SH-SY5Y (cell line): ENCODE results near the gene PIP5K1B.

ENCODE experiments used
- GATA2 ChIP-seq: IDR thresholded peaks from 2 replicates; pipeline ENCODE4 v1.6.1; 2011; ENCODE audit warnings: mild to moderate bottlenecking, low read depth, low read length
- GATA3 ChIP-seq: IDR thresholded peaks from 2 replicates; pipeline ENCODE4 v1.6.1; 2011; ENCODE audit warnings: low read depth, mild to moderate bottlenecking, low read length, moderate library complexity

GRCh38 chr9:68978066-68978465, 273.0 kb downstream of the PIP5K1B start:
- no peak for TF ChIP-seq GATA3
- TF ChIP-seq GATA2, result no peak
